HUES6 (cell line): ENCODE measurements around the gene RBM25.
"Not testable (repeated sequence)": the region's sequence is repeated elsewhere in the genome, so short reads cannot be mapped to it uniquely, and the experiment has no call there.

Source experiments
- H3K27ac ChIP-seq: 2 replicates; pipeline ENCODE4 v1.7.0; 2013; ENCODE audit warnings: low read depth, mild to moderate bottlenecking, low read length, inconsistent platforms
- H3K27me3 ChIP-seq: 2 replicates; pipeline ENCODE4 v1.6.1; 2013; ENCODE audit warnings: low read length; ENCODE audit not compliant: control insufficient read depth, insufficient read depth
- H3K36me3 ChIP-seq: 2 replicates; pipeline ENCODE4 v1.6.1; 2013; ENCODE audit warnings: low read length; ENCODE audit not compliant: control insufficient read depth, insufficient read depth
- H3K4me1 ChIP-seq: 2 replicates; pipeline ENCODE4 v1.6.1; 2013; ENCODE audit warnings: low read length; ENCODE audit not compliant: control insufficient read depth, insufficient read depth
- H3K4me3 ChIP-seq: 2 replicates; pipeline ENCODE4 v1.5.1; 2013; ENCODE audit warnings: low read depth, low read length
- H3K9ac ChIP-seq: one replicate; pipeline ENCODE4 v1.6.1; 2013; ENCODE audit warnings: mild to moderate bottlenecking, low read length
- H3K9me3 ChIP-seq: 2 replicates; pipeline ENCODE4 v1.6.1; 2013; ENCODE audit warnings: low read depth, low read length; ENCODE audit not compliant: control insufficient read depth, insufficient read depth

The RBM25 gene

DNA sequence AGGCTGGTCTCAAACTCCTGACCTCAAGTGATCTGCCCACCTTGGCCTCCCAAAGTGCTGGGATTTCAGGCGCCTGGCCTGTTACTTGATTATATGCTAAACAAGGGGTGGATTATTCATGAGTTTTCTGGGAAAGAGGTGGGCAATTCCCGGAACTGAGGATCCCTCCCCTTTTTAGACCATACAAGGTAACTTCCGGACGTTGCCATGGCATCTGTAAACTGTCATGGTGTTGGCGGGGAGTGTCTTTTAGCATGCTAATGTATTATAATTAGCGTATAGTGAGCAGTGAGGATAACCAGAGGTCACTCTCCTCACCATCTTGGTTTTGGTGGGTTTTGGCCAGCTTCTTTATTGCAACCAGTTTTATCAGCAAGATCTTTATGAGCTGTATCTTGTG, 111.5 kb downstream of the RBM25 start:
- not testable (repeated sequence) for H3K9me3 ChIP-seq, H3K27me3 ChIP-seq, H3K4me3 ChIP-seq, H3K9ac ChIP-seq
- Histone ChIP-seq H3K4me1 (peaks cover 25% of the 10 kb centered on the region), H3K36me3 (peaks cover 78% of the 10 kb centered on the region), H3K27ac (0 out of 2 replicates have a peak overlapping the region, but pooled peaks have one; percentile 58)

DNA sequence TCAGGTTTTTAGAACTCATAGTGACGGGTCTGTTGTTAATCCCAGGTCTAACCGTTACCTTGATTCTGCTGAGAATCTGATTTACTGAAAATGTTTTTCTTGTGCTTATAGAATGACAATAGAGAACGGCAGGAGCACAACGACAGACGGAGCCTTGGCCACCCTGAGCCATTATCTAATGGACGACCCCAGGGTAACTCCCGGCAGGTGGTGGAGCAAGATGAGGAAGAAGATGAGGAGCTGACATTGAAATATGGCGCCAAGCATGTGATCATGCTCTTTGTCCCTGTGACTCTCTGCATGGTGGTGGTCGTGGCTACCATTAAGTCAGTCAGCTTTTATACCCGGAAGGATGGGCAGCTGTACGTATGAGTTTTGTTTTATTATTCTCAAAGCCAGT, 112.4 kb downstream of the RBM25 start:
- no peak overlapping the region for H3K4me3 ChIP-seq
- peaks cover 25% of the 10 kb centered on the region for H3K4me1 ChIP-seq
- no peak overlapping the region for H3K9ac ChIP-seq
- no peaks in the 10 kb centered on the region for H3K27me3 ChIP-seq
- no peak overlapping the region for H3K27ac ChIP-seq
- peaks cover 84% of the 10 kb centered on the region for H3K36me3 ChIP-seq
- H3K9me3 ChIP-seq, result no peaks in the 10 kb centered on the region

DNA sequence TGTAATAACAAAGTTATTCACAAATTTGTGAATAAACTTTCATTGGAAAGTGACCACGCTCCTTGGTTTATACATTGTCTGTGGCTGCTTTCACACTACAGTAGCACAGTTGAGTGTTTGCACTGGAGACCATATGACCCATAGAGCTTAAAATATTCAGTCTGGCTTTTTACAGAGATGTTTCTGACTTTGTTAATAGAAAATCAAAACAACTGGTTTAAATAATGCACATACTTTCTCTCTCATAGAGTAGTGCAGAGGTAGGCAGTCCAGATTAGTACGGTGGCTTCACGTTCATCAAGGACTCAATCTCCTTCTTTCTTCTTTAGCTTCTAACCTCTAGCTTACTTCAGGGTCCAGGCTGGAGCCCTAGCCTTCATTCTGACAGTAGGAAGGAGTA, 114.2 kb downstream of the RBM25 start:
- Histone ChIP-seq H3K27me3 (no peaks in the 10 kb centered on the region), H3K36me3 (peaks cover 79% of the 10 kb centered on the region), H3K9ac (no peak overlapping the region), H3K4me1 (peaks cover 25% of the 10 kb centered on the region), H3K4me3 (no peak overlapping the region), H3K9me3 (no peaks in the 10 kb centered on the region), H3K27ac (no peak overlapping the region)

DNA sequence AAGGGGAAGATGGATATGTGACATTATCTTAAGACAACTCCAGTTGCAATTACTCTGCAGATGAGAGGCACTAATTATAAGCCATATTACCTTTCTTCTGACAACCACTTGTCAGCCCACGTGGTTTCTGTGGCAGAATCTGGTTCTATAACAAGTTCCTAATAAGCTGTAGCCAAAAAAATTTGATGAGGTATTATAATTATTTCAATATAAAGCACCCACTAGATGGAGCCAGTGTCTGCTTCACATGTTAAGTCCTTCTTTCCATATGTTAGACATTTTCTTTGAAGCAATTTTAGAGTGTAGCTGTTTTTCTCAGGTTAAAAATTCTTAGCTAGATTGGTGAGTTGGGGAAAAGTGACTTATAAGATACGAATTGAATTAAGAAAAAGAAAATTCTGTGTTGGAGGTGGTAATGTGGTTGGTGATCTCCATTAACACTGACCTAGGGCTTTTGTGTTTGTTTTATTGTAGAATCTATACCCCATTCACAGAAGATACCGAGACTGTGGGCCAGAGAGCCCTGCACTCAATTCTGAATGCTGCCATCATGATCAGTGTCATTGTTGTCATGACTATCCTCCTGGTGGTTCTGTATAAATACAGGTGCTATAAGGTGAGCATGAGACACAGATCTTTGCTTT, 114.9 kb downstream of the RBM25 start:
- Histone ChIP-seq H3K4me1 (peaks cover 25% of the 10 kb centered on the region), H3K27me3 (no peaks in the 10 kb centered on the region), H3K27ac (no peak overlapping the region), H3K36me3 (peaks cover 76% of the 10 kb centered on the region), H3K9me3 (no peaks in the 10 kb centered on the region), H3K9ac (no peak overlapping the region), H3K4me3 (no peak overlapping the region)
